ENCODE measurements around the gene KCNF1. TPM values are rescaled to one million over a fixed set of nuclear protein-coding genes. Genes with fewer than 3 reads are reported as not detected.

Gene KCNF1
- total RNA-seq (2014; rRNA removed; shearing (Covaris generic)) = not detected in 2 replicates

DNA sequence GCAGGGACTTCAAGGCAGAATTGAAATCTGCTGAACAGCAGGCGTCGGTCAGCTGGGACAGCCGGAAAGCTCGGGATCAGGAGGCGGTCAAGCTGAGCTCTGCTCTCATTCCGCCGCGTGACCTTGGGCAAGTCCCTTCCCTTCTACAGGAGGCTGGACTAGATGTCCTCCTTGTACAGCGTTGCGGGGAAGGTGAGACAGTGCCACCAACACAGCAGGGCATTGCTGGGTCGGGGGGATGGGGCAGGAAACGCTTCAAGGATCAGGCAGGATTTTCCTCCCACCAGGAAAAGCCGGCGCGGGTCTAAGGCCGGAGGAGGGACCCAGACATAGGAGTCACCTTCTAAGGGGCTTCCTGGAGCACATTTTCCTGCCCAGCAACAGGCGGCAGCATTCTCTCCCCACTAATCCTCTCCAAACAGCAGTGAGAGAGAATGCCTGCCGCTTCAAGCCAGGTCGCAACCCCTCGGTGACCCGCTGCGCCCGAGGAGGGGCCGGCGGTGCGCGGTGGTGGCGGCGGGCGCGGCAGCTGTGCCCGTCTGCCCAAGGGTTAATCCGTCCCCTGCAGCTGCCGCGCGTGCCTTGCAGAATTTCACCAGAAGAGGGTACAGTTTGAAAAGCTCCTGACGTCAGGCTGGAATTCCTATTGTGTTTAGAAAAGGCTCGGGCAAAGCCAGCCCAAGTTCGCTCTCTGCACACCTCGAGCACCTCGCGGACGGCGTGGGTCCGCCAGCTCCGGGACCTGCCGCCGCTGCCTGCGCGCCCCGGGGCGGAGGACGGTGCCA, at the start of gene KCNF1:
Gene KCNF1, plus strand, starts transcription at position 644 of the 785 bp plus-strand sequence. CDS start 493 bp downstream, outside the sequence.

Small RNA genes within 50 kb of the gene (small RNA-seq; reads per million reads assigned to genes)
- gene AC079587.1 = not detected

Other genes starting within 250 kb of the KCNF1 start
- 38.6 and 46.4 TPM in 2 replicates for gene NOL10, start 222.0 kb upstream of the KCNF1 start, total RNA-seq (2014; rRNA removed; shearing (Covaris generic))
- gene ATP6V1C2, start 190.3 kb upstream of the KCNF1 start, total RNA-seq (2014; rRNA removed; shearing (Covaris generic)) = 0.13 and 0.60 TPM in 2 replicates
- 207 and 241 TPM in 2 replicates for gene PDIA6, start 99.1 kb upstream of the KCNF1 start, total RNA-seq (2014; rRNA removed; shearing (Covaris generic))
- gene SLC66A3, start 243.5 kb downstream of the KCNF1 start, total RNA-seq (2014; rRNA removed; shearing (Covaris generic)) = 5.7 and 11.5 TPM in 2 replicates